Panc1 (cell line): ENCODE measurements around the gene CFD. TPM values are rescaled to one million over a fixed set of nuclear protein-coding genes. Genes with fewer than 3 reads are reported as not detected.

Experiments
- ATAC-seq: fragments of 200-7000 bp; cut with Tn5 transposase; 2 replicates; pipeline ENCODE4 v1.9.1; 2020; ENCODE audit warnings: mild to moderate bottlenecking, moderate library complexity
- BruUV-seq: library from RNA; stranded (reverse); fragments of 400-500 nt; replicated peaks from 2 replicates; lab custom pipeline; 2021; lab: Mats Ljungman, UMichigan
- CTCF ChIA-PET: fragments of 300-600 bp; sonication (Branson Sonifier 250); formaldehyde crosslinking; loops from one replicate; lab custom pipeline; 2022; ENCODE audit warnings: antibody characterized with exemption; lab: Charles Lee
- POLR2A ChIA-PET: fragments of 300-600 bp; sonication (Branson Sonifier 250); formaldehyde crosslinking; loops from one replicate; lab custom pipeline; 2022; ENCODE audit warnings: antibody characterized with exemption; lab: Charles Lee
- DNase-seq: peaks from one replicate; pipeline ENCODE4 v3.0.0-alpha.2; 2010; ENCODE audit warnings: low read depth, low spot score
- H3K27ac ChIP-seq: 2 replicates; pipeline ENCODE4 v1.5.1; 2011; ENCODE audit warnings: mild to moderate bottlenecking, low read length, inconsistent platforms
- H3K27me3 ChIP-seq: fragments of 200-500 bp; sonication (Bioruptor generic); 2 replicates; pipeline ENCODE4 v1.6.0; 2014; ENCODE audit warnings: low read length, inconsistent platforms; ENCODE audit not compliant: control insufficient read depth, insufficient read depth
- H3K36me3 ChIP-seq: fragments of 200-500 bp; sonication (Bioruptor generic); 2 replicates; pipeline ENCODE4 v1.5.1; 2014; ENCODE audit warnings: inconsistent platforms, mild to moderate bottlenecking, low read length, moderate library complexity; ENCODE audit not compliant: control insufficient read depth, insufficient read depth
- H3K4me1 ChIP-seq: 2 replicates; pipeline ENCODE4 v1.5.1; 2011; ENCODE audit warnings: inconsistent platforms, mild to moderate bottlenecking, low read length, moderate library complexity; ENCODE audit not compliant: control insufficient read depth, insufficient read depth
- H3K4me3 ChIP-seq, 2 experiments: 2 replicates each; pipeline ENCODE4 v1.5.1; 2011 to 2012; ENCODE audit warnings: low read depth in 2 of 2, low read length in 2 of 2, mild to moderate bottlenecking in 2 of 2, inconsistent platforms in 1 of 2, moderate library complexity in 1 of 2
- H3K9me3 ChIP-seq: fragments of 200-500 bp; sonication (Bioruptor generic); 2 replicates; pipeline ENCODE4 v1.5.1; 2014; ENCODE audit warnings: low read depth, mild to moderate bottlenecking, inconsistent platforms, low read length, moderate library complexity; ENCODE audit not compliant: control insufficient read depth, insufficient read depth
- CTCF ChIP-seq: fragments of 450-650 bp; IDR thresholded peaks from 2 replicates; pipeline ENCODE4 v1.5.1; 2017; ENCODE audit warnings: mild to moderate bottlenecking
- POLR2AphosphoS5 ChIP-seq: IDR thresholded peaks from 2 replicates; pipeline ENCODE4 v1.6.1; 2012; ENCODE audit warnings: mild to moderate bottlenecking, low read depth, low read length, moderate library complexity
- REST ChIP-seq, 2 experiments: IDR thresholded peaks; 2 replicates each; pipeline ENCODE4 v1.6.1; 2011 to 2012; ENCODE audit warnings: low read depth in 2 of 2, control low read depth in 1 of 2, low read length in 1 of 2, mild to moderate bottlenecking in 1 of 2, moderate library complexity in 1 of 2; ENCODE audit not compliant: insufficient read depth in 1 of 2
- SIN3A ChIP-seq: IDR thresholded peaks from 2 replicates; pipeline ENCODE4 v1.6.1; 2012; ENCODE audit warnings: low read depth, mild to moderate bottlenecking, low read length, moderate library complexity, borderline replicate concordance; ENCODE audit not compliant: insufficient read depth
- TCF7L2 ChIP-seq: IDR thresholded peaks from 2 replicates; pipeline ENCODE4 v1.6.1; 2011; ENCODE audit warnings: mild to moderate bottlenecking, low read depth, low read length, inconsistent platforms
- in situ Hi-C: cut with HindIII; loops from 2 replicates; pipeline ENCODE4 v1.10.0; 2016; ENCODE audit warnings: low sequenced_read_pairs, low pct_unique_long_range_greater_than_20kb
- intact Hi-C: fragments of 100-400 bp; cut with micrococcal nuclease; formaldehyde crosslinking; loops from one replicate; pipeline ENCODE4 v1.10.0; 2022; ENCODE audit not compliant: unreplicated experiment
- microRNA-seq: library from miRNA; unstranded; fragments of <30 nt; microRNA quantifications from one replicate; pipeline ENCODE4 v1.1.0, GENCODE V29; 2020; ENCODE audit not compliant: unreplicated experiment
- total RNA-seq: library from RNA; stranded (reverse); gene quantifications from one replicate; pipeline ENCODE4 v1.2.1, GENCODE V29; 2021; ENCODE audit not compliant: unreplicated experiment

The CFD gene
- total RNA-seq, 1 experiment from 2014 or later: 9.9 TPM

GRCh38 chr19:912181-913079 lies 53.0 kb downstream of the CFD start:
- CTCF ChIA-PET: no interaction called here
- no peaks in the 10 kb centered on the region; the same call in 1 of the 2 replicates for H3K36me3 ChIP-seq
- in situ Hi-C loops: no loop called here

More at GRCh38 chr19:912181-913079, 53.0 kb downstream of the CFD start:
- Histone ChIP-seq H3K27ac (no peak overlapping the region), H3K4me3 (peak overlapping the region; percentile 57 to 63), H3K27me3 (no peaks in the 10 kb centered on the region), H3K4me1 (peaks cover 3% of the 10 kb centered on the region; the same call in 1 of the 2 replicates), H3K9me3 (no peaks in the 10 kb centered on the region)
- POLR2A ChIA-PET: no interaction called here
- TF ChIP-seq REST (IDR thresholded peaks at IDR 0.05; ENCODE audit: insufficient read depth in 1 of 2, low read depth in 2 of 2, low read length in 1 of 2) (no peak), POLR2AphosphoS5 (no peak), SIN3A (no peak), TCF7L2 (no peak), CTCF (no peak)
- BruUV-seq: no TSS peak
- DNase-seq (no peak), ATAC-seq (peak; percentile 60)
- intact Hi-C loops: loop anchor here (10.0 kb wide), 1 partner anchor 138 kb away; no protein-coding TSS in a partner anchor

Small RNA genes lying within 50 kb of the gene (microRNA-seq; reads per million reads assigned to microRNA genes)
- 27.6 reads per million, percentile 42 among the genes with 10 or more reads in this experiment for gene MIR3187

Other genes starting within 250 kb of the CFD start
- gene POLRMT, start 226.1 kb upstream of the CFD start, total RNA-seq: 56.0 TPM
- gene FGF22, start 219.8 kb upstream of the CFD start, total RNA-seq: 0.72 TPM
- 61.2 TPM for gene RNF126, start 196.4 kb upstream of the CFD start, total RNA-seq
- gene FSTL3, start 183.3 kb upstream of the CFD start, total RNA-seq: 32.5 TPM
- not detected for gene PRSS57, start 164.2 kb upstream of the CFD start, total RNA-seq
- 14.4 TPM for gene PALM, start 150.7 kb upstream of the CFD start, total RNA-seq
- 5.8 TPM for gene MISP, start 108.6 kb upstream of the CFD start, total RNA-seq
- 515 TPM for gene PTBP1, start 62.2 kb upstream of the CFD start, total RNA-seq
- 63.7 TPM for gene PLPPR3, start 37.7 kb upstream of the CFD start, total RNA-seq
- gene AZU1, start 31.8 kb upstream of the CFD start, total RNA-seq: 5.8 TPM
- 1.5 TPM for gene PRTN3, start 18.7 kb upstream of the CFD start, total RNA-seq
- gene ELANE, start 7.4 kb upstream of the CFD start, total RNA-seq: 0.57 TPM
- gene MED16, start 33.5 kb downstream of the CFD start, total RNA-seq: 39.5 TPM
- not detected for gene RNU6-9, start 33.8 kb downstream of the CFD start, total RNA-seq
- gene R3HDM4, start 53.6 kb downstream of the CFD start, total RNA-seq: 43.5 TPM
- gene KISS1R, start 57.7 kb downstream of the CFD start, total RNA-seq: 0.92 TPM
- 28.9 TPM for gene ARID3A, start 66.4 kb downstream of the CFD start, total RNA-seq
- gene WDR18, start 124.7 kb downstream of the CFD start, total RNA-seq: 44.0 TPM
- 4.6 TPM for gene GRIN3B, start 140.8 kb downstream of the CFD start, total RNA-seq
- 193 TPM for gene TMEM259, start 161.5 kb downstream of the CFD start, total RNA-seq
- gene RNU6-2, start 161.9 kb downstream of the CFD start, total RNA-seq: not detected
- gene CNN2, start 166.9 kb downstream of the CFD start, total RNA-seq: 203 TPM
- 47.5 TPM for gene ABCA7, start 180.4 kb downstream of the CFD start, total RNA-seq
- 27.8 TPM for gene ARHGAP45, start 207.5 kb downstream of the CFD start, total RNA-seq
- 279 TPM for gene POLR2E, start 235.7 kb downstream of the CFD start, total RNA-seq
- gene GPX4, start 244.3 kb downstream of the CFD start, total RNA-seq: 577 TPM